Neutrophil (primary cell): Measurements from ENCODE around the gene CCK.

Experiments used
- H3K27ac ChIP-seq: fragments of 200-600 bp; sonication (generic); 2 replicates; pipeline ENCODE4 v1.5.1; 2016; ENCODE audit warnings: mild to moderate bottlenecking, moderate library complexity
- H3K27me3 ChIP-seq: fragments of 200-600 bp; sonication (generic); 2 replicates; pipeline ENCODE4 v1.6.0; 2016; ENCODE audit warnings: mild to moderate bottlenecking
- H3K36me3 ChIP-seq: fragments of 200-600 bp; sonication (generic); 2 replicates; pipeline ENCODE4 v1.5.1; 2017
- H3K4me1 ChIP-seq, 2 experiments: fragments of 200-600 bp in 1 of 2; sonication (generic) in 1 of 2; 1 replicate in 1 of 2; 2 replicates in 1 of 2; pipeline versions ENCODE4 v1.5.1 to v1.6.1; 2013 to 2016; ENCODE audit warnings: low read depth in 1 of 2, low read length in 1 of 2, mild to moderate bottlenecking in 1 of 2, moderate library complexity in 1 of 2; ENCODE audit not compliant: control insufficient read depth in 1 of 2, insufficient read depth in 1 of 2
- H3K4me3 ChIP-seq, 2 experiments: fragments of 200-600 bp in 1 of 2; sonication (generic) in 1 of 2; 1 replicate in 1 of 2; 2 replicates in 1 of 2; pipeline ENCODE4 v1.5.1; 2013 to 2016; ENCODE audit warnings: low read depth in 1 of 2, low read length in 1 of 2, mild to moderate bottlenecking in 1 of 2, moderate library complexity in 1 of 2
- H3K9me3 ChIP-seq: fragments of 200-600 bp; sonication (generic); 2 replicates; pipeline ENCODE4 v1.5.1; 2016
- CTCF ChIP-seq: fragments of 200-600 bp; sonication (generic); IDR thresholded peaks from 2 replicates; pipeline ENCODE4 v1.5.1; 2016; ENCODE audit warnings: antibody characterized with exemption

The CCK gene

DNA sequence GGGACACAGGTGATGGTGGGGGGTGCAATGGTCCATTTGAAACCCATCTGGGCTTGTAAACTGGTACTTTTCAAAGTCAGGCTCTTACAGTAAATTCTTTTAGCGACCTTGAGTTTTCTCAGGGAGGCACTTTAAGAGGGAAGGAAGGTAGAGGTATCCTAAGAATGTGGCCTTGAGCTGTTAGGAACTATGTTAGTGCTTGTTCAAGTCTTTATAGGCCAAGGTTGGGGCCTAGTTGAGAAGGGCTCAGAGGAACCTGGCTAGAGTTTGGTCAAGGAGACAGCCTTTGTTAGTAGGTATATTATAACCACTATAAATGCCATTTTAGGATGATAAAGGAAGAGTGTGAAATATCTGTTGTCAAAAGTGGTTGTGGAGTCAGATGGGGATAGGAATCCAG, 9.2 kb upstream of the CCK start:
- H3K27me3 ChIP-seq, result peaks cover 19% of the 10 kb centered on the region
- H3K4me3 ChIP-seq, result no peak overlapping the region
- no peak overlapping the region for H3K27ac ChIP-seq
- no peaks in the 10 kb centered on the region for H3K9me3 ChIP-seq
- H3K4me1 ChIP-seq, result no peaks in the 10 kb centered on the region
- no peak for TF ChIP-seq CTCF
- no peaks in the 10 kb centered on the region for H3K36me3 ChIP-seq

DNA sequence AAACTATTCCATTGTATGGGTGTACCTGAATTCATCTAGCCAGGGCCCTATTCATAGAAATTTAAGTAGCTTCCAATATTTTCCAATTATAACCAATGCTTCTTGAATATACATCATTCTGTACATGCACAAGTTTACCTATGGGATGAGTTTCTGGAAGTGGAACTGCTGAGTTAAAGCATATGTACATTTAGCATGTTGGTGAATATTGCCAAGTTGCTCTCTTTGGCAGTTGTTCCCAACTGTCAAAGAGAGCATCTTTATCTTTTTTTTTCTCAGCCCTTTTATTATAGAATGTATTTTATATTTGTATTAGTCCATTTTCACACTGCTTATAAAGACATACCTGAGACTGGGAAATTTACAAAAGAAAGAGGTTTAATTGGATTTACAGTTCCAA, 8.3 kb upstream of the CCK start:
- TF ChIP-seq CTCF, result no peak
- Histone ChIP-seq H3K36me3 (no peaks in the 10 kb centered on the region), H3K9me3 (no peaks in the 10 kb centered on the region), H3K4me1 (no peaks in the 10 kb centered on the region), H3K27ac (no peak overlapping the region), H3K27me3 (peaks cover 27% of the 10 kb centered on the region), H3K4me3 (no peak overlapping the region)

DNA sequence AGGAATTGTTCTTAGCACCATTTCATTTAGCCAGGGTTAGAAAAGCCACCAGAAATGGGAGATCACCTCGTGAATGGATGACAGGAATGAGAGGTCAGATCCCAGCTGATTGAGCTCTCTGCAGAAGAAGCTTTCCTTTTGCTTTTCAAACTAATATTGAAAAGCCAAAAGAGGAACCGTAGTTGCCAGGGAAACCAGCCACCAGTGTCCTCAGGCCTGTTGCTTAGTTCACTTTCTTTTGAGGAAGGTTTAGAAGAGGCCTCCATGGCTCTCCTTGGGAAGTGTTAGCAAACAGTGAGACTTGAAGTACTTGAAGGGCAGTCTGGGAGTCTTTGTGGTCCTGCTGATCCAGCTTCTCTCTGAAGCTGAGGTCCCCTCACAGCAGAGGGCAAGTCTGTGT, 7.4 kb upstream of the CCK start:
- no peaks in the 10 kb centered on the region for H3K9me3 ChIP-seq
- no peaks in the 10 kb centered on the region for H3K36me3 ChIP-seq
- no peak for TF ChIP-seq CTCF
- peaks cover 36% of the 10 kb centered on the region for H3K27me3 ChIP-seq
- H3K4me3 ChIP-seq, result no peak overlapping the region
- H3K27ac ChIP-seq, result no peak overlapping the region
- H3K4me1 ChIP-seq, result no peaks in the 10 kb centered on the region

- H3K4me1 ChIP-seq, result no peaks in the 10 kb centered on the region
- no peak overlapping the region for H3K27ac ChIP-seq
- H3K9me3 ChIP-seq, result no peaks in the 10 kb centered on the region
- H3K36me3 ChIP-seq, result no peaks in the 10 kb centered on the region
- no peak overlapping the region for H3K4me3 ChIP-seq
- peaks cover 40% of the 10 kb centered on the region for H3K27me3 ChIP-seq
- no peak for TF ChIP-seq CTCF
Observed at GRCh38 chr3:42271786-42272185, 5.8 kb upstream of the CCK start.

DNA sequence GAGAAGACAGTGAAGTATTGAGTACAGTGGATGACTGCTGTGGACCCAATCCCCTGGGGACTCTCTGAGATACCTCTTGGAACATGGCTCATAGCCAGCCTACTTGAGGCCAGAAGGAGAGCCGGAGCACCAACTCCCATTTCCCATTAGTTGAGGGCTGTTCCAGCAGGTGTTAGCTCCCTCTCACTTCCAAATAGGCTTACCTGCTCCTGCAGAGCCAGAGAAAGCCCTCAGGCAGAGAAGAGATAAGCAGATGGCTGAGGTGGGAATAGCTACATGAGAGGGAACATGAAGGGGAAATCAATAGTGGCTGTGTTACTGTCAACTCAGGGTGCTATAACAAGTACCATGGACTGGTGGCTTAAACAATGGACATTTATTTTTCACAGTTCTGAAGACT, 4.6 kb upstream of the CCK start:
- Histone ChIP-seq H3K36me3 (no peaks in the 10 kb centered on the region), H3K27ac (no peak overlapping the region), H3K4me1 (no peaks in the 10 kb centered on the region), H3K4me3 (no peak overlapping the region), H3K27me3 (peaks cover 50% of the 10 kb centered on the region), H3K9me3 (no peaks in the 10 kb centered on the region)
- no peak for TF ChIP-seq CTCF

DNA sequence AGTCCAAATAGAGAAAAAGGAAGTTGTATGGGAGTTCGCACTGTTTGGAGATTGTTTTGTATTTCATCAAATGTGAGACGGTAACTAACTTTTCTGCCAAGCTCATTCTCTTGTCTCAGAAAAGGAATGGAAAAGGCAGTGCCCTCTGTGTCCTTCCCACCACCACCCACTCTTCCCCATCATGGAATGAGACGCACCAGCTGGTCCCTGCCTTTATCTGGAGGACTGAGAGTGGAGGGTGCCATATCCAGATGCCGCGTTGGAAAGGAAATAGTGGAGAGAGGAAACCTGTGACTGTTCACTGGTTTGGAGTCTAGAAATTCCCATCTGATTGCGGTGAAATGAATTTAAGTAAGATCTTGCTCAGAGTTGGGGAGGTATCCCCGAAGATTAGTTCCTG, 3.7 kb upstream of the CCK start:
- Histone ChIP-seq H3K4me3 (no peak overlapping the region), H3K27ac (no peak overlapping the region), H3K9me3 (no peaks in the 10 kb centered on the region), H3K27me3 (peaks cover 59% of the 10 kb centered on the region), H3K4me1 (no peaks in the 10 kb centered on the region), H3K36me3 (no peaks in the 10 kb centered on the region)
- no peak for TF ChIP-seq CTCF
